Measurements from ENCODE around the gene EP400.

DNA sequence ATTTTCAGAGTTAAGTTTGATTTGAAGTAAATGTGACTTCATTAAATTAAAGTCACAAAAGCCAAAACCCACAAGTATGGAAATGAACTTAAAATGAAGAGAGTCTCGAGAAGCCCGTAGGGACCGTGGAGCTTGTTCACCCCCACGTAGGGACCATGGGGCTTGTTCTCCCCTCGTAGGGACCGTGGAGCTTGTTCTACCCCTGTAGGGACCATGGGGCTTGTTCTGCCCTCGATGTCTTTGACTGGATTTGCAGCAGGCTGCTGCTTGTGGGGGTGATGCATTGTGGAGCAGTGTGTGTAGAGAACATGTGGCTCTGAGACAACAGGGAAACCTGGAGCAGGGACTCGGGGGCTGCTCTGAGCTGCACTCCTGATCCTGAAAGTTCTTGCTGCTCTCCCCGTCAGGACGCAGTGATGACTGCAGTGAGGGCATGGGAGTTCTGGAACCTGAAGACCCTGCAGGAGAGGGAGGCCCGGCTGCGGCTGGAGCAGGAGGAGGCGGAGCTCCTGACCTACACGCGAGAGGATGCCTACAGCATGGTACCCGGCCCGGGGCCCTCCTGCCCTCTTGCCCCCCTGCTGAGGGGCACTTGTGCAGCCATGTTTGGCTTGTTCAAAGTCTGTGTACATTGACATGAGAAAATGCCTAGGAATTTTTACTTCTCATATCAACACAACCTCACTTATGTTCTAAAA is 94.2 kb downstream of the EP400 start:
- TF ChIP-seq, protein P1, sequence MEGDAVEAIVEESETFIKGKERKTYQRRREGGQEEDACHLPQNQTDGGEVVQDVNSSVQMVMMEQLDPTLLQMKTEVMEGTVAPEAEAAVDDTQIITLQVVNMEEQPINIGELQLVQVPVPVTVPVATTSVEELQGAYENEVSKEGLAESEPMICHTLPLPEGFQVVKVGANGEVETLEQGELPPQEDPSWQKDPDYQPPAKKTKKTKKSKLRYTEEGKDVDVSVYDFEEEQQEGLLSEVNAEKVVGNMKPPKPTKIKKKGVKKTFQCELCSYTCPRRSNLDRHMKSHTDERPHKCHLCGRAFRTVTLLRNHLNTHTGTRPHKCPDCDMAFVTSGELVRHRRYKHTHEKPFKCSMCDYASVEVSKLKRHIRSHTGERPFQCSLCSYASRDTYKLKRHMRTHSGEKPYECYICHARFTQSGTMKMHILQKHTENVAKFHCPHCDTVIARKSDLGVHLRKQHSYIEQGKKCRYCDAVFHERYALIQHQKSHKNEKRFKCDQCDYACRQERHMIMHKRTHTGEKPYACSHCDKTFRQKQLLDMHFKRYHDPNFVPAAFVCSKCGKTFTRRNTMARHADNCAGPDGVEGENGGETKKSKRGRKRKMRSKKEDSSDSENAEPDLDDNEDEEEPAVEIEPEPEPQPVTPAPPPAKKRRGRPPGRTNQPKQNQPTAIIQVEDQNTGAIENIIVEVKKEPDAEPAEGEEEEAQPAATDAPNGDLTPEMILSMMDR (IDR thresholded peaks at IDR 0.05), result no peak
- TF ChIP-seq ZFX (IDR thresholded peaks at IDR 0.05; ENCODE audit: borderline replicate concordance), result no peak
